GM21526 (cell line): ENCODE measurements around the gene FDPS.
"Not testable (repeated sequence)": the region's sequence is repeated elsewhere in the genome, so short reads cannot be mapped to it uniquely, and the experiment has no call there.

Experiments used
- ATAC-seq: cut with Tn5 transposase; IDR thresholded peaks from one replicate; pipeline ENCODE4 v1.9.1; 2021; ENCODE audit warnings: moderate library complexity; ENCODE audit not compliant: unreplicated experiment, low FRiP score

The FDPS gene

DNA sequence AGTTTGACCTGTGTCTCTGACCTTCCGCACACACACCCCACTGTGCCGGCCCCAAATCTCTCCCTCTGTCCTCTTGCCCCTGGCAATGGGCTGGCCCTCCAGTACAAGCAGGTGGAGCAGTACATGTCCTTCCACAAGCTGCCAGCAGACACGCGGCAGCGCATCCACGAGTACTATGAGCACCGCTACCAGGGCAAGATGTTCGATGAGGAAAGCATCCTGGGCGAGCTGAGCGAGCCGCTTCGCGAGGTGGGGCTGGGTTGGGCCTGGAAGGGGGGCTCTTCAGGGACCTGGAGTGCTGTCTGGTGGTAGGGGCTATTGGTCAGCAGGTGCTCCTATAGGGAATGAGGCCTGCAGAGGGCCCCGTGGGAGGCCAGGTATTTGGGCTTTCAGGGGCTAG lies 23.6 kb upstream of the FDPS start:
- no peak for ATAC-seq

DNA sequence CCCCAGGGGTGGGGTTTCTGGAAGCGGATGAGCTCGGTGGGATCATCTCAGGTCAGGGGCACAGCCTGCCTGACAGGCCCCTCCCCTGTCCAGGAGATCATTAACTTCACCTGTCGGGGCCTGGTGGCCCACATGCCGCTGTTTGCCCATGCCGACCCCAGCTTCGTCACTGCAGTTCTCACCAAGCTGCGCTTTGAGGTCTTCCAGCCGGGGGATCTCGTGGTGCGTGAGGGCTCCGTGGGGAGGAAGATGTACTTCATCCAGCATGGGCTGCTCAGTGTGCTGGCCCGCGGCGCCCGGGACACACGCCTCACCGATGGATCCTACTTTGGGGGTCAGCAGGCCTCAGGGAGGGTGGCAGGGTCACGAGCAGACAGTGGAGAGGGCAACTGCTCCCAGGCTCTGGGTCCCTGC lies 23.0 kb upstream of the FDPS start:
- no peak for ATAC-seq

DNA sequence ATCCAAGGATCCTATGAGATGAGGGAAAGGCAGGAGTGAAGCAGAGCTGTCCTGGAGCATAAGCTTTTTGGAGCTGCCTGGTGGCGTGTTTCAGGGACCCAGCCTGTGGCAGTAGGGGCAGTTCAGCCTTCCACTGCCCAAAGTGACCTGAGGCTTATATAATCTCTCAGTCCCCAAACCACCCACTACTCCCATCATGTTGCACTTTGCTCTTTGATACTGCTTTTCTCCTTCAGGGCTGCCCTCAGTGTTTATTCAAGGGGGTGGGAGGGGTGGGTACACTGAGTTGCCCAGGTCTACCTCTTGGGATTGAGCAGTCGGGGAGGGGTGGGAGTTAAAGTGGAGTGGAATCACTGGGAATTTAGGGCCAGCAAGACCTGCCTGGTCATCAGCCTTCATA lies 22.1 kb upstream of the FDPS start:
- ATAC-seq = no peak

DNA sequence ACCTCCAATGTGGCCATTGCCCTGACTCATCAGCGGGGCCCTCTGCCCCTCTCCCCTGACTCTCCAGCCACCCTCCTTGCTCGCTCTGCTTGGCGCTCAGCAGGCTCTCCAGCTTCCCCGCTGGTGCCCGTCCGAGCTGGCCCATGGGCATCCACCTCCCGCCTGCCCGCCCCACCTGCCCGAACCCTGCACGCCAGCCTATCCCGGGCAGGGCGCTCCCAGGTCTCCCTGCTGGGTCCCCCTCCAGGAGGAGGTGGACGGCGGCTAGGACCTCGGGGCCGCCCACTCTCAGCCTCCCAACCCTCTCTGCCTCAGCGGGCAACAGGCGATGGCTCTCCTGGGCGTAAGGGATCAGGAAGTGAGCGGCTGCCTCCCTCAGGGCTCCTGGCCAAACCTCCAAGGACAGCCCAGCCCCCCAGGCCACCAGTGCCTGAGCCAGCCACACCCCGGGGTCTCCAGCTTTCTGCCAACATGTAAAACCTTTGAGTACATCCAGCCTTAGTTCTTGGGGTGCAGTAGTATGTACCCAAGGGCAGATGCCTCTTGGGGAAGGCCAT lies 20.6 kb upstream of the FDPS start:
- no peak for ATAC-seq

DNA sequence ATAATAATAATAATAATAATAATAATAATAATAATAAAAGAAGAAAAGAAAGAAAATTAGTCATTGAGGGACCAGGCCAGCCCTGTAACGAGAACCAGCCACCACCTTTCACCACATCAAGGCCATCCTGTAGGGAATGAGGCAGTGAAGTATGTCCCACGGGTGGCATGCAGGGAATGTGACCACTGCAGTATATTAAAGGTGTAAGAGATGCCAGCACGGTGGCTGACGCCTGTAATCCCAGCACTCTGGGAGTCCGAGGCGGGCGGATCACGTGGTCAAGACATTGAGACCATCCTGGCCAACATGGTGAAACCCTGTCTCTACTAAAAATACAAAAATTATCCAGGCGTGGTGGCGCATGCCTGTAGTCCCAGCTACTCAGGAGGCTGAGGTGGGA lies 17.7 kb upstream of the FDPS start:
- ATAC-seq = not testable (repeated sequence)

DNA sequence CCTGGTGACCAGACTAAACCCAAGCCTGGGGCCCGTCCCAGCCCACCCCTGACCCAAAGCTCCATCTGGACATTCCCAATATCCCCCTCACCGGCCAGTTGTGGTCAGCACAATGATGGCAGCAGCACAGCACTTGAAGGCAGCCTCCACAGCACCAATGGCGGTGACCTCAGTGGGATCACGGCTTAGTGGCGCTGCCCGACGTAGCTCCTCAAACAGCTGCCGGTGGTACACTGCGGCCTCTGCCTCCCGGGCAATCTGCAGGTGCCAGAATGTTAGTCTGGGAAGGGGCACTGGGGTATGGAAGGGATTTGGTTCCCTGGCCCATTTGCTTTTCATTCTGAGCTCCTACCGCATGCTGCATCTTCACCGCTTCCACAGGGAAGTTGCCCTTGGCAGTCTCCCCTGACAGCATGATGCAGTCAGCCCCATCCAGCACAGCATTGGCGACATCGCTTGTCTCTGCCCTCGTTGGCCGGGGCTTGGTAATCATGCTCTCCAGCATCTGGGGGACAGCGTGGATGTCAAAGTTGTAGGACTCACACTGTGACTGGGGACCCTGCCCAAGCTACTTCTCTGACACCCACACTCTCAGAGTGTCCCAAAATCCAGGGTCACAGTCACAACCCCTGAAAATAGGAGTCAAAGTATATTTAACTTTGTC lies 15.4 kb upstream of the FDPS start:
- no peak for ATAC-seq

DNA sequence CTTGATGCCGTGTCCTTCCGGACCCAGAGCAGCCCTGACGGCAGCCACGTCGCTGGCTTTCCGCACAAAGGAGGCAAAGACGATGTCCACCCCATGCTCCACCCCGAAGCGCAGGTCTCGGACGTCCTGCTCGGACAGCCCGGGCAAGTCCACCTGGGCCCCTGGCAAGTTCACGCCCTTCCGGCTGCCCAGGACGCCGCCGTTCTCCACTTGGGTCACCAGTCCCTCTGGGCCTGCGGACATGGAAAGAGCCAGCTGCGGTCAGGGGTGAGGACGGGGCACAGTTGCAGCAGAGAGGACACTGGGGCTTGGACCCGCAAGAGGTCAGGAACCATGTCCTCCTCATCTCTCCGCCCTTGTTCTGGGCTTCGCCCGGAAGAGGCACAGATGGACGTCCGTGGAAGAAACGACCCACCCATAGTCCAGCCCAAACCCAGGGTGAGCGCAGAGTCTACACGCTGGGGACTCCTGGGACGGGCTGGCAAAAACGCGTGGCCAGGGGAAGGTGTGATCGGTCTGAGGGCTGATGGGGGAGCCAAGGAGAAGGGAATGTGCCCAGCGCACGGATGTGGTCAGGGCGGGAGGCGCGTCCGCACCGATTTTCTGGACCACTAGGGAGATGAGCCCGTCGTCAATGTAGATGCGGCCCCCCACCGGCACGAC lies 14.0 kb upstream of the FDPS start:
- ATAC-seq = no peak

DNA sequence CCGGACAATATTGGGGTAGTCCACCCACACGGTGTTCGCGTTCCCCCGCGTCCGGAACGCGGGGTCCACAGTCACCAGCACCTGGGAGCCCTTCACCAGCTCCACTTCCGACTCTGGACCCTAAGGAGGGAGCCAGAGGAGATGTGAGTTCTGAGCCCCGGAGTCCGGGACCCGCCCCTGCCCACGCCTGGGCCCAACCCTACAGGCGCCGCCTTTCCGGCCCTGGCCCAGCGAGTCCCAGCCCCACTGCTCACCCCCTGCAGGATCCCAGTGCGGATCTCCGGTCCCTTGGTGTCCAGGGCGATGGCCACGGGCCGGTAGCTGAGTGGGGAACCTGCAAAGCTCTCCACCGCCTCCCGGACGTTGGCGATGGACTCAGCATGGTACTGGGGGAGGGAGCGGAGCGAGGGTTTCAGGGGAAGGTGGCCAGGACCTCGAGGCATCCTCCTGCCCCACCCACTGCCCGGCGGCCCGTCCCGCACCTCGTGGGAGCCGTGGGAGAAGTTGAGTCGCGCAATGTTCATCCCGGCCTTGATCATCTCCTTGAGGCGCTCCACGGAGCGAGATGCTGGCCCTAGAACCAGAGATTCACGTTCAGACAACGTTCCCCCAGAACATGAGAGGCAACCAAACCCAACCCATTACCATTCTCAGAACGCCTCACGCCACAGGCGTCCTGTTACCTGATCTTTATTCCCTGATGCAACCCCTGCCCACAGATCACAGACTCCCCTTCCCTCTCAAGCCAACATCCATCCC lies 13.3 kb upstream of the FDPS start:
- ATAC-seq = no peak

DNA sequence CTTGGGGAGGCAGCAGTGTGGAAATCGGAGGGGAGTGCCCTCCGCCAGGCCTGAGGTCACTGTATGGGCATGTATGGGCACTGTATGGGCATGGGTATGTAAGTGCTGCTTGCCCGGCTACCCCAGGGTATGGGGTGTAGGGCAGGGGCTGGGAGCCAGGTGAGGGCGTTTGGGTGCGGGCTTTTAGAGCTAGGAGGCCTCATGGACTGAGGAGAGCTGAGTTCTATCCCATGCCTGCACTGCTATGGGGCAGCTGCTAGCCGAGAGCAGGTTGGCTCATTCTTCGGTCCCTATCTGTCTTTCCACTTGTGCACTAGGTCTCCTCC lies 12.8 kb upstream of the FDPS start:
- no peak for ATAC-seq

DNA sequence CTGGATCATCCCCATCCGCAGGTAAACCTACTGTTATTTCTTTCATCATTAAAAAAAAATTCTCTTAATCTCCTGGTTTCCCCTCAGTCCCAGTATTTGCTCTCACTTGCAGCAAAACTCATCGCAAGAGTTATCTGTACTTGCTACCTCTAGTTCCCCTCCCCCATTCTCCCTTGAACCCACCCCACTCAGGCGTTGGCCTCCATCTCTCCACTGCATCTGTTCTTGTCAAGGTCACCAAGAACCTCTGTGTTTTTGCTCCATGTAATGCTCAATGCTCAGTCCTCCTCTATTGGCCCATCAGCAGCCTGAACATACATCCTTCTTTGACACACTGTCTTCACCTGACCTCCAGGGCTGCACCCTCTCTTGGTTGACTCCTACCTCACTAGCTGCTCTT lies 12.0 kb upstream of the FDPS start:
- no peak for ATAC-seq

DNA sequence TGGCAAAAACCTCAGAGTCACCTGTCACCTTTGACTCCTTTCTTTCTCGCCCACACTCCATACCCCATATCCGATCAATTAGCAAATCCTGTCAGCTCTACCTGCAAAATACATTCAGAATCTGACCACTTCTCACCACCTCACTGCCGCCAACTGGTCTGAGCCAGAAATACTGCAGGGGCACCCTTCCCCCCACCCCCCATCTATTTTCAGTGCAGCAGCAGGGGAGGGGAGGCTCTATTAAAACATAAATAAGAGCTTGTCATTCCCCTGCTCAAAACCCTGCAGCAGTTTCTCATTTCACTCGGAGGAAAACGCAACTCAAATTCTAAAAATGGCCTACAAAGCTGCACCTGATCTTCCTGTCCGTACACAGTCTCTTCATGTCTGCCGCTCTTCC lies 11.3 kb upstream of the FDPS start:
- ATAC-seq = no peak

DNA sequence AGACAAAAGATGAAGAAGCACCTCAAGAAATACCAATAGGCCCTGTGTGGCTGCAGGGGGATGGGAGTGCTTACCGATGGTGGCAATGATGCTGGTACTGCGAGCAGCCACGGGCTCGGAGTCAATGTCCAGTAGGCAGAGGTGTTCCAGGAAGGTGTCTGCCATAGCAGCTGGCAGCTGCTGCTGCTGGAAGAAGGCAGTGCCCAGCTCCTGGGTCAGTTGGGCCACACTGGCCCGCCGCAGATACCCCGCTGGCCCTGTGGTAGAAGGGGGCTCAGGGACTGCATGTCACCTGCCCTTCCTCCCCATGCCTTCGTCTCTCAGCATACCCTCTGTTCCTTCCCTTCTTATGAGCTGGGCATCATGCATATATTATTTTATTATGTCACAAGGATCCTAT lies 8.6 kb upstream of the FDPS start:
- no peak for ATAC-seq

DNA sequence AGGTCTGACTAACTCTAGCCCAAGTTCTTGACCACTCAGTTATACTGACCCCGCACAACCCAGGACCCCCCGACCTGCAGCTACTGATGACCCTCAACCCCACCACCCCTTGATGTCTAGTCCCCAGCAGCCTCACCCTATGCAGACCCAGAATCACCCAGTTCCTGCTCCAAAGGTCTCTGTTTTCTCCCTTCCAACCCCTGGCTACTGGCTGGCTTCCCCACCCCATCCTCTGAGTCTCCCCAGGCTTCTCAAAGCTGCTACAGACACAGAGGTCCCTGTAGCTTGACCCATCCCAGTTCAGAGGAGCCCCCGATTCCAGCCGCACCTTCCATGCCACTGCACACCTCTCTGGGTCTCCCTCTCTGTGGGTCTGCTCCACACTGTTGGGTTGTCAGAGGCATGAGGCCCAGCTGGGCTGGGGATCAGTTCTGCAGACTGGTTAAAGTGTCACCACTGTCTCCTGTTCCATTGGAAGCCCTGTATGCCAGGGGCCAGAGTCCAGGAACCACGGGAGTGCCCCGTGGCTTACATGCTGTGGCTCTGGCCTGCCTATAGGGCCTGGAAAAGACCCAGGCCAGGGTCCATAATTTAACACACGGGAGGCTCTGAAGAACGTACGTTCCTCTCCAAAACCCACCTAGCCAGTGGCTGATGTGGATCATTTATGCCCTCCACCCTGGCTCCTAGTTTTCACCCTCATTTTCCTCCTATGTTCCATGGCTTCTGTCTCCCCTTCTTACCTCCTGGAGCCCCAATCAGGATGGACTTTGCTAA lies 7.9 kb upstream of the FDPS start:
- no peak for ATAC-seq

DNA sequence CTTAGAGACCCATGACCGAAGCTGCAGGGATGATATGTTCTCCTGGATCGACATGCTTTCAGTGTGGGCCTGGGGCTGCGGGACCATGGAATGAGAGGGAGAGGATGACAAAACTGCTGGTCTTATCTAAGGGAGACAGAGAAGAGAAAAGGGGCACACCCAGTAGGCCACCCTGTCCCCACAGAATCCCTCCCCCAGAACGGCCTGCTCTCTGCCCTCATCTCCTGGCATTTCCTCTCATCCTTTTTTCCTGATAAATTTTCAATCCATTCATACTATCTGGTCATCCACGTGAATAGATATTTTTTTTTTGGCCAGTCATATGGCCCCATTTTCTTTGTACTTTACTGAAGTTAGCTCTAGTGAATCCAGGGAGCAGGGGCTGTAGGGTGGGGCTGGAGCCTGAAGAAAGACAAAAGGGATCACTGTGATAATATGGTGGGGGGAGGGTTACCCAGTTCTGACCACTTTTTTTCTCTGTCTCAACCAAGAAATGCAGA lies 7.3 kb upstream of the FDPS start, which contains the start of gene PKLR:
TSS of gene PKLR (minus strand) at position 97 of the 500 bp plus-strand sequence. CDS start at position 54, 43 bp downstream.
- ATAC-seq = no peak

DNA sequence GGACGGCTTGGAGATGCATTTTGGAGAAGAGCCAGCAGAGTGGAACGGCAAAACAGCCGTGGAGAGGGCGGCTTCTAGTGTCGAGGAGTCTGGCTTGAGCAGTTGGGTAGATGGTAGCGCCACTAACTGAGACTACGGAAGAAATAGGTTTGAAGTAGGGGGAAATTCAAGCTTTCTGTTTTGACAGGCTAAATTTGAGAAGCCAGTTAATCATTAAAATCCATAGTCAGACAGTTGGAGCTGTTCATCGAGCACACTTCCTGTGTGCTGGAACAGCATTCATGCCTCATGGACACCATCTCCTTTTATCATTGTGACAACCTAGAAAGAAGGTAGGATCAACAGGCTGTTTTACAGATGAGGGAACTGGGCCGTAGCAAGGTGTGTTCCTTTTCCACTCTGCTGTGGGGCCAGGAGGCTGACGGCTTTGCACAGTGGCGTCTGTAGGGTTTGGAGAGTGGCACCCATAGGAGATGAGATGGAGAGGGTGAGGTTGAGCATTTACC lies 4.1 kb upstream of the FDPS start:
- ATAC-seq = no peak

DNA sequence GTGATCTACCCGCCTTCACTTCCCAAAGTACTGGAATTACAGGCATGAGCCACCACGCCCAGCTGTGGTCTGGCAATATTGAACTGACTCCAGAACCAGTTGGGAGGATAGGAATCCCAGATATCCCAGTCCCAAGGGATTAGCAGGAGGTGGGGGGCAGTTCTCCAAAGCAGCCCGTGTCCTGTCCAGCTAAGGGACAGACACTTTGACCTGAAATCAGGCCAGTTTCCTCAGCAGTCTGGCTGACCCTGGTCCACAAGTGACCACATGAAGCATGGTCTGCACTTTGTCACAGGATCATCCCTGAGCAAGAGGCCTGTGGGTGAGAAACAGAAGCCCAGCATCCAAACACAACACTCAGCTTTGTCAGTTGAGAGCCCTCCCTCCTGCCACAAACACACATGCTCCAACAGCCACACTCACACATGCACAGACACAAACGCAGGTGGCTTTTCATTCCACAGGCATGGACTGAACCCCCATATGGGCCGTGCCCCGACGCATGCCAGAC lies 2.7 kb upstream of the FDPS start:
- ATAC-seq = no peak

DNA sequence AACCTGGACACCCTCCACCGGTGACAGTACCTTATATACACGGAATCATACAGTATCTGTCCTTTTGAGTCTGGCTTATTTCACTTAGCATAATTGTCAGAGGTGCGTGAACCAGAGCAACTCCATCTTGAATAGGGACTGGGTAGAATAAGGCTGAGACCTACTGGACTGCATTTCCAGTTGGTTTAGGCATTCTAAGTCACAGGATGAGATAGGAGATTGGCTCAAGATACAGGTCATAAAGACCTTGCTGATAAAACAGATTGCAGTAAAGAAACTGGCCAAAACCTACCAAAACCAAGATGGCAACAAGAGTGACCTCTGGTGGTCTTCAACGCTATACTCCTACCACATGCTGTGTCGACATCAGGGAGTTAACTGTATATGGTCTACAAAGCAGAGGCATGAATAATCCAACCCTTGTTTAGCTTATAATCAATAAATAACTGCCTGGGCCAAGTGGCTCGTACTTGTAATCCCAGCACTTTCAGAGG lies 1.4 kb upstream of the FDPS start:
- no peak for ATAC-seq

DNA sequence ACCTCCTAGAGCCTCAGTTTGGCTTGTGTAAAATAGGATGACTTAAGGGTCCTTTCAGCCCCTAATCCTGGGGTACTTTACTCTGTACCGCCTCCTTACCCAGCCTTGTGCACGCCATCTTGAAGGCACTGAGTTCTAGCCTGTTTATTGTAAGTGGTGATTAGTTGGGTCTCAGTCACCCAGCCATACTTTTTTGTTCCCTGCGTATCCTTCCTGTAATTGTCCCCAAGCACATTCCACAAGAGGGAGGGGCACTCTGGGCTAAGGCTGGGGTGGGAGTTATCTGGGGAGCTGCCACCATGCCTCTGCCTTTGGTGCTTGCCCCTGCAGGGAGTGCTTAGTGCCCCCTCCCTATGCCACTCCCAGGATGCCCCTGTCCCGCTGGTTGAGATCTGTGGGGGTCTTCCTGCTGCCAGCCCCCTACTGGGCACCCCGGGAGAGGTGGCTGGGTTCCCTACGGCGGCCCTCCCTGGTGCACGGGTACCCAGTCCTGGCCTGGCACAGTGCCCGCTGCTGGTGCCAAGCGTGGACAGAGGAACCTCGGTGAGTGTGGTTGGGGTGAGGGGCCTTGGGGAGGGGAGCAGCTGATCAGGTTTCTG lies 856 bp downstream of the FDPS start:
- ATAC-seq = no peak

DNA sequence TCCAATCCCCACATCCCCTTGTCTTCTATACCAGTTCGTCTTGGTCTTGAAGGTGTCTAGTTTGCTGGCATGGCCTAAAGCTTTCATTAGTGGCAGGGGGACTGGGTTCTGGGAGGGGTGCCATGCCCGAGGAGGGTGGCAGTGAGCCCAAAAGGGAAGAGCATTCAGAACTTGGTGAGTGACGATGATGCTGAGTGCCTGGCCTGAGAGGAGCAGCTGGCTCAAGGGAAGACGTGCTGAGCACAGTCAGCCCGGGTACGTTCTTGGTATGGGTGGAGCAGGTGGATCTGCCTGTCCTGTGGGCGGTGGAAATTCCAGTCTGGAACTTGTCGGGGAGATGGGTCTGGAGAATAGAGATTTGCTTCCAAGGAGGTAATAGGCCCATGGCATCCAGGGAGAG lies 4.6 kb downstream of the FDPS start:
- ATAC-seq = no peak

DNA sequence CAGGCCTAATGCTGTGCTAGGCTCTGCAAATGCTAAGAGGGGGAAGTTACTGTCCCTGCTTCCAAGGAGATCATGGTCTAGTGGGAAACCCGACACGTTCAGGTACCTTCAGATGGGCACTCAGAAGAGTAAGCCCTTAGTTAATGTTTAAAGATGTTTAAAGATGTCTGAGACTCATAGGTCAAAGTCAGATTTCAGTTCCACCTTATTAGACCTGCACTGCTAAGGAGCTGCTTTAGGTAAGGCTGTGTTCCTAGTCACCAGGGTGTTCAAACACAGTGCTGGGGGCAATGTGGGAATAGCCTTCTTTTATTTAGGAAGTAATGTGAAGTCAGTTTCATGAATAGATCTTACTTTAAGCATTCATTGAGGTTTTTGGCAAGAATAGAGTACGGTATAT lies 8.3 kb downstream of the FDPS start:
- ATAC-seq = no peak
